Central memory CD4-positive, alpha-beta T cell (primary cell): ENCODE measurements around the gene SCCPDH.

Experiments
- DNase-seq: peaks from one replicate; pipeline ENCODE4 v3.0.0; 2022

SCCPDH gene

DNA sequence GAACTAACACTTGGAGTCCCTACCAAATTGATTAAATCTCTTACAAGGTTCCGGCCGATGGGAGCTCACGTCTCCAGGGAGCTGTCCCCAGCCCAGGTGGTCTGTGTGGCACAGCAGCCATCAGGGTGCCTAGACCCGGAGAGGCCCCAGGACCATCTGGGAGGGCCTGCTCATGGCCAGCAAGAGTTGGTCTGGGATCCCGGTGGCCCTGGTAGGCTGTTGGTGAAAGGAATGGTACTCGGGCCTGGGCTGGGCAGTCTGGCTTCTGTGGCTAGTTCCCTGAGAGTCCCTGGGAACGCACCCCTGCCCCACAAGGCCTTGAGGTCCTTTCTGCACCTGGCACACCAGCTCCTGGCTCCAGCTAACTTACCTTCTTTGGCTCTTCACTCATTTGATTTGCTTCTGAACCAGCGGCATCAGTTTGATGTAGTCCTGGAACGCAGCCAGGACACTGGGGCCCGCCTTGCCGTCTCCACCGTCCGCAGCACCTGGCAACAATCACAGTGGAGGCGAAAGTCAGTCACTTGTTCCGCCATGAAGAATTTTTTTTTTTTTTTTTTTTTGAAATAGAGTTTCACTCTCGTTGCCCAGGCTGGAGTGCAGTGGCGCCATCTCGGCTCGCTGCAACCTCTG is 62.5 kb downstream of the SCCPDH start:
- no peak for DNase-seq

DNA sequence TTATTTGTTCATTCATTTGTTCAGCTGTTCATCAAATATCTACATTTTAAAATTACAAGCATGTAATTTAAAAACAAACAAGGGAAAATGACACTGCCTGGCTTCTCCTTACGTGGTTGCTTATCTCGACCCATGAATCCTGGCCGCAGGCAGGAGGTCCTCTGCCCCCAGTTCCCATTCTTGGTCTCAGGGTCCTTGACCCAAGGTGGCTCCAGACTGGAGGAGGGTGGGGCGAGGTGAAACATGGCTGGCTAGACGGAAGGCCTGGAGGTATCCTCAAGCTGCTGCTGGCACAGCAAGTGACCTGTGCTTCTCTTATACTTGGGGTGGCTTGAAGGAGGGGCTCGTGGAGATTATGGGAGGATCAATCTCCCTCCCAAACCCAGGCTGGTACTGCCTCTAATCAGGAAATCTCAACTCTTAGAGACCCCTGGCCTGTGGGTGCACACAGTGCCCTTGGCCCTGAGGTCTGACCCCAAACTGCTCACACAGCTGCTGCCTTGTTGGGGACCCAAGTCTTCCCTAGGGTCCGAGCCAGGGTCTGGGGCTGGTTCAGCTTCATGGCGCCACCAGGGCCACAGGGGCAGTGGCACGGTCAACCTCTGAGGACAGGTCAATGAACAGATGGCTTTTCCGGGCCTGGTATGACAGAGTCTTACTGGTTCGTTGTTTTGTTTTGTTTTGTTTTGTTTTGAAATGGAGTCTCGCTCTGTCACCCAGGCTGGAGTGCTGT is 63.7 kb downstream of the SCCPDH start:
- no peak for DNase-seq

DNA sequence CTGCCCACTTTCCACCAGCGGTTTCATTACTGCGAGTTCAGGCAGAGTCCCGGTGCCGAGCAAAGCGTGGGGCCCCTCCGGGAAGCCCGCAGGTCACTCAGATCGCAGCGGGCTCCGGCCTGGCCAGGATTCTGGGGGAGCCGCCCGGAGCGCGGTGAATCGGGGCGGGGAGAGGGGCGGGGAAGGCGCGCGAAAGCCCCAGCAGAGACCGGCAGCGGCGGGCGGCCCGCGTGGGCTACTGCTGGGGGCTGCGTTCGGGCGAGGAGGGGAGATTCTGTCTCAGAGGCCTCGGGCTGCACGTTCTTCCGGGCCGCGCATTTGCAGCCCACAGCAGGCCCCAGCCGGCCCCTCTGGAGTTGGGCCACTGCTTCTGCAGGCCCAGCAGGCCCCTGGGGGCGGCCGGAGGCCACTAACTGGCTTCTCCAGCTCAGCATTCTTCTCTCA is 64.7 kb downstream of the SCCPDH start:
- DNase-seq, result no peak

DNA sequence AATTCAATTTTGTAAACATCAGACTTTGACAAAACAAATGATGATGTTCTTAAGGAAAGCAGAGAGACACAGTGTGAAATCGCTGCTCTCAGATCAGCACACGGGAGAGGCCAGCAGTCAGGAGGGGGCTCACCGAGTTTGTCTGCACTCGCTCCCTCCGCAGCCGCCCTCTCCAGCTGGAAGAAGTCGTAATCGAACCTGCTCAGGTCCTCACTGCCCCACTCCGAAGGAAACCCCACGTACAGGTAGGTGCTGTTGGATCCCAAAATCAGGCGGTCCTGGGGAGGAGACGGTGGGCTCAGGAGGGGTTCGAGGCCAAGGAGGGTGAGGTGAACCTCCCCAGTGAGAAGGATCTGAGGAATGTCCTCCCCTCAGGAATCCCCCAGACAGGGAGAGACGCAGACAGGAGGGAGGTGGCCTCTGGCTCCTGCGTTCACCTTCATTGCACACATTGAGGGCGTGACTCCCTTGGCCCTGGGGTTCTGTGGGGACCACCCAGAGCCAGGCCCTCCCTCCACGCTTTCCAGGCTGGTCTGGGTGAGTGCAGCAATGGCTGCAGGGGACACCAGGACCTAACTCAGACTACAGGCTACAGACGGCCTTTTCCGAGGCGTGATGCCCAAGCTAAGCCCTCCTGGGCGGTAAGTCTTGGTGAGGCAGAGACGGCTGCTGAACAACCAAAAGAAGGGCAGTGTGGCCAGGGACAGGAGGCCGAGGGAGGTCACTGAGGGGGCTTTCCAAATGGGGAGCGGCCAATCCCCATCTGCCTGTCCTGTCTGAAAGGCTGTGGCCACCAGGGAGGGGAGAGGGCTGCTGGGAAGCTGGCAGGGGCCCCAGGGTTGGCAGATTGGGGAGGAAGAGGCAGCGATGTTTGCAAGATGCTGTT is 65.5 kb downstream of the SCCPDH start:
- no peak for DNase-seq

DNA sequence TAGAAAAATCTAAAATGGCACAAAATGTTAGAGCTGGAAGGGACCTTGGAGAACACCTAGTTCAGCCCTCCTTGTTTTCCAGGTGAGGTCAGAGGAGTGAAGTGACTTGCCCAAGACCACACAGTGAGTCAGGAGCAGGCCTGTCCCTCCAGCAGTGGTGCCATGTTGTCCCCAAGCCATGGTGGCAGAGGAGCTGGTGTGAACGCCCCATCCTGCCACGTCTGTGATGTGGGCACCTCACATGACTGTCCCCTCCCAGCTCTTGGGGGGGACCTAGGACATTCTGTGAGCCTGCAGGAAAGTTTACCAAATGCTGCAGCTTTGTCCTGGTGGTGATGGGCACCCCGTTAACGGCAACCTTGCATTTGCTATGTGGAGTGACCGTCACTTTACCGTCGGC is 66.2 kb downstream of the SCCPDH start:
- DNase-seq, result no peak

DNA sequence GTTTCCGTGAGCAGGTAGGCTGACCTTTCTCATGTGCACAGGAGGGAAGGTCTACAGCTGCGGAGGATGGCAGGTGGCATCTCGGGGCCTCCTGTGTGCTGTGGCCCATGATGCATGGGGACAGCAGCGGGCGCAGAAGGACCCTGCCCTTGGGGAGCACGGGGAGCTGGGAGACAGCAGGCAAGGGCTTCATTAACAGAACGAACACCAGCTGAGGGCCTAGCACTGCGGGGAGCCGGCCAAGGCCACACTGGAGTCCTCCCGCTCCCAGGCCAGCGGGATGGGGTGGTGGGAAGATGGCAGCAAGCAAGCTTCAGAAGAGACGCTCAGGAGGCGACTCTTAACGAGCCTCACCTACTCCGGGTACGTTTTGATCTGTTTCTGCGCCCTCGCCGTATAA is 66.6 kb downstream of the SCCPDH start:
- no peak for DNase-seq

DNA sequence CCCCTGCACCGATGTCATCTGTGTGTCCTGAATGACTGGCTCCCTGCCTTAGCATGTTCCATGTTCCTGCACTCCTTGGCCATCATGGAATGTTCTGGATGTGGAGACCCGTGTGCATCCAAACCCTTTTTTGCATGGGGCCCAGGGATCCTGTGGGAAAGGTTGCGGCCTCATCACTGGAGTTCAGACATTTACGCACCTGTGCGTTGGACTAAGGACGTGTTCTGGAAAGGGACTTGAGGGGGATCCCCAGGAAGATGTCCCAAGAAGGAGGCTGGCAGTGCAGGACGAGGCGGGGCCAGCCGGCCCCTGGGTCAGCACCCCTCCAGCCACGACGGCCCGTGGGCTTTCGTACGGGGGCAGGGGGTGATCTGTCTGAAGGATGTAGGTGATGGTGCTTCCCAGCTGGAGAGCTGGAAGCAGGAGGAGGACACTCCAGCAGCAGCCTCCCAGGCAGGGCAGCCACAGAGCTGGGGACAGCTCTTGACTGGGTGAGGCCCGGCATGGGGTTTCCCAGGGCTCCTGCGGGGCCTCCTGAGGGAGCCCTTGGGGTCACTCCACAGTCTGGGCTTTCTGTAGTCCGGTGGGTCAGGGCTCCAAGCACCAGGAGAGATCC is 67.2 kb downstream of the SCCPDH start:
- DNase-seq, result no peak

DNA sequence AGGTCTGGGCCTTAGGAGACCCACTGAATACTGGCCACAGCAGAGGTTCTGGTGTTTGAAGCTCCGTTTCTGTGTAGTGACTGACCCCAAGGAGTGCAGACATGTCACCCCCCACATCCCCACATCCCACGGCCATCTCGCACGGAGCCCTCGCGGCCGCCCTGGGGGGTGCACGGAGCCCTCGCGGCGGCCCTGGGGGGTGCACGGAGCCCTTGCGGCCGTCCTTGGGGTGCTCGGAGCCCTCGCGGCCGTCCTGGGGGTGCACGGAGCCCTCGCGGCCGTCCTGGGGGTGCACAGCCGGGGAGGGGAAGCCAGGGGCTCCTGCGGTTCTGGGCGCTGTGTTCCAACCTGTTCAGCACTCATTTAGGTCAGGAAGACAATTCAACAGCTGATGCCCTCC is 68.4 kb downstream of the SCCPDH start:
- DNase-seq, result no peak

DNA sequence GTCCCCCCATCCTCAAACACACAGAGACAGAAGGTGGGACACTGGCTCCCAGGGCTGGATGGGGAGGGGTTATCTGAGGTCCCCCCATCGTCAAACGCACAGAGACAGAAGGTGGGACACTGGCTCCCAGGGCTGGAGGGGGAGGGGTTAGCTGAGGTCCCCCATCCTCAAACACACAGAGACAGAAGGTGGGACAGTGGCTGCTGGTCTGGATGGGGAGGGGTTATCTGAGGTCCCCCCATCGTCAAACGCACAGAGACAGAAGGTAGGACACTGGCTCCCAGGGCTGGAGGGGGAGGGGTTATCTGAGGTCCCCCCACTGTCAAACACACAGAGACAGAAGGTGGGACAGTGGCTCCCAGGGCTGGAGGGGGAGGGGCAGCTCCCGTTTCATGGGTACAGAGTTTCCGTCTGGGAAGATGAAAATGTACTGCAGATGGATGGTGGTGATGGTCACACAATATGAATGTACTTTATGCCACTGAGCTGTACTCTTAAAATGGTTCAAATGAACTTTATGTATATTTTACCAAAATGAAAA is 69.2 kb downstream of the SCCPDH start:
- DNase-seq, result no peak

DNA sequence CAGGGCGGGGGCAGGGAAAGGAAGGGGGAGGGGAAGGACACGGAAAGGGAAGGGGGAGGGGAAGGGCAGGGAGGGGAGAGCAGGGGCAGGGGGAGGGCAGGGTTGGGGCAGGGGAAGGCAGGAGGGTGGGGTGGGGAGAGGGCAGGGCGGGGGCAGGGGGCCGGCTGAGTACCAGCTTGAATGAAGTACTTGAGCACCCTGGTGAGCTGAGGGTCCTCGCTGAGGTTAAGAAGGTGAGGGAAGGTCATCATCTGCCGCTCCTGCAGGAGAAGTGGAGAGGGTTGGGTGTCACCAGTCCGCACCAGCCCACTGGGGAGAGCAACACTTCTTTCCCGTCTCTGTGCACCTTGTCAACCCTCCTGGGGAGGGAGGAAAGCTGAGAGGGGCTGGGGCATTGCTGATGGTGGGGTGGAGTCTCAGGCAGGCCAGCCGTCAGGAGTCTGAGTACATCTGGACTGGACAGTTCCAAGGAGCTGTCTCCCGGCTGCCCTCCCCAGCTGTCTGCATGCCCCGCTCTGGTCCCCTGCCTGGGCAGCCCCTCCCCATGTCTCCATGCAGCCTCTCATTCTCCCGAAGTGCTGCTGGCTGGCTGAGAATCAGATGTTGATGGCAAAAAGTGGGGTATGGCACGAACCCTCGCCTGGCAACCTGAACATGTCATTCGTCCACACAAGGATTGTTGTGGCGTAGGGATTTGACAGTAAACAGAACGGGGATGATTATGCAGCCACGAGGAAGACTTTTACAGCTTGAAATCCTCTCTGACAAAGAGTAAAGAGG is 70.0 kb downstream of the SCCPDH start:
- DNase-seq, result no peak

DNA sequence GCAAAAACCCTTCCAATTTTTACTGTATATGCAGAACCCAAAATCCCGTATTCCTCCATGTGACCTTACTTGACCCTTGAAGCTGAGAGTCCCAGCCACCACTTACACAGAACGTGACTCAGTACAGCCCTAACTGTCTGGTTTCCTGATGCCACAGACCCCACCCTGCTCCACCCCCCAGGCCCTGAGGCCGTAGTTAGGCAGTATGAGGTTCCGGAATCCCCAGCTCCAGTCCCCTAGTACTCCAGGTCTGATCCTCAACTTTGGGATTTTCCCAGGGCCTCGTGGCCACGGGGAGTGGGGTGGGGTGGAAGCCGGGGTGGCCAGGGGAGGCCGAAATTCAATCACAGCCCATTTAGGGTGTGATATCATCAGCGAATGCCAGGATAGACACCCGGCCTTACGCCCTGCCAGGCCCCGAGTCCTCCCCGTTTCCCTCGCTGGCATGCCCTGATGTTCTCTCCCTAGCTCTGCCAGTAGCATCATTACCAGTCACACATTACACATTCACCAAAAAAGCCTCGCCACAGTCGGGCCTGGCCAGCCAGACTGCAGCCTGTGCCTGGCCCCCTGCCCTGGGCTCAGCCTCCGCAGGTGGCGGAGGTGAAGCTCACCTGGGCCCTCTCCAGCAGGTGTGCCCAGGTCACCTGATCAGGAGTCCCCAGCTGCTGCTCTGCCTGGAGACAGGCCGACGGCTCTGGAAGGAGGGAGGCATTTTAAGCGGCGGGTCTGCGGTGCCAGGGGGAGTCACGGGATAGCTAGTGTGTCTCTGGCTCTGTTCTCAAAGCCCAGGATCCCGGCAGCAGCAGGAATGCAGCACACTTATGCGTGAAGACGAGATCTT is 70.8 kb downstream of the SCCPDH start:
- no peak for DNase-seq

DNA sequence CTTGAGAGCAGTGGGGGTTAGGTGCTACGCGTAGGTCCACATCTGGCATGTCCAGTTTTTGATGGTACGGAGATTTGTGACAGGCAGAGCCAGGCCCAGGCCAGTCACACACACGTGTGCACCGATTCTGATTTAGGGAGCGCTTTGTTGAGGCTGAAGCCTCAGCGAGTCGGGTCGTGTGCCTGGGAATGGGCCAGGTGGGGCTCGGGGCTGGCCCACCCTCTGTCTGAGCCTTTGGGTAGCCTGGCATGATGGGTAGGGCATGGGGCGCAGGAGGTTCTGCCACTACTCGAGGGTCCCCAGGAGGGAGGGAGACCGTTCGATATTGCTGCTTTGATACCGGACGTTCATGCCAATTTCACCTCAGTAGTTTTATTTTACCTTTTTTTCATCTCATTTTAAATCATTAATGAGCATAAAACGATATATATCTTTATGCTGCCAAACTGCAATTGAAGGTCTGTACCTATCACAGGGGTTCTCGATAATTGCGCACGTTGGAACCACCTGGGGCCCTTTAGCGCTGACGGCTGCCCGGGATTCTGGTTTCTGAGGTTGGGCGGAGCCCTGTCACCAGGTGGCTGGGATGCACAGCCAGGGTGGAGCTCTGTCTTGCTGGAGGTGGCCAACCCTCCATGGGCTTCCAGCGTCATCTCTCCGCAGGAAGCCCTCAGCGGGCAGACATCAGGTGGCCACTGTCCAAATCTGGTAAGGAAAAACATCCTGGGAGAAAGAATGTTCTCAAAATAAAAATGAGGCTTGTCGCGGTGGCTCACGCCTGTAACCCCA is 71.9 kb downstream of the SCCPDH start:
- no peak for DNase-seq

DNA sequence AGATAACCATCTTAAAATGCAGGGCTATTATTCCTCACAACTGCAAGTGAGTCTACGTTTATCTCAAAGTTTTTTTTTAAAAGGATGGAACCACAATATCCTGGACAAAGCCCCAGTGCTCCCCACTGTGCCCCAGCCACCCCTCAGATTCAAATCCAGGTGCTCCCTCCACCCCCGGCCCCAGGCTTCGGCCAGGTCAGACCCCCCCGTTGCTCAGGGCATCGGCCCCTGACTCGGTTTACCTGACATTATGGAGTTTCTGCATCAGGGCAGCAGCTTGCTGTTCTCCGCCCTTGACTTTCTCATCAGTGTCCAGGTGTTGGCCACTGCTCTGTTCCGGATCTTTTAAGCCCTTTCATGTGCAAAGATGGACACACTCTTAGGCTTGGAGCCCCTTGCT is 72.9 kb downstream of the SCCPDH start:
- no peak for DNase-seq

DNA sequence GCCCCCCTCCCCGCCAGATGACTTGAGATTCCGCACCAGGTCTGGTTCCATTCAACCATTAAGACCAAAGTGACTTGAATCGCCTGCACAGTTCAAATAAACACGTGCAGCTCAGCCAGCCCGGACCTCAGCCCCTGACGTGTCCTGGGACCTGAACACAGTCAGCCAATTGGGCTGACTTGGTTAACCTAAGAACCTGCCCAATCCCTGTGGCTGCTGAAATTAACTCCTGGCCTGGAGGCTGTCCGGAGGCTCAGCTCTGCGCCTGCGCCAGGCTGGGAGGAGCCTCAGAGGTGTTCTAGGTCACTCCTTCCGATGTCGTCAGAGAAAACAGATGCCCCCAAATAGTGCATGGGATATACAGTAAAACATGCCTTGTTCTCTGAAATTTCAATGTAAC is 73.4 kb downstream of the SCCPDH start:
- DNase-seq, result no peak

DNA sequence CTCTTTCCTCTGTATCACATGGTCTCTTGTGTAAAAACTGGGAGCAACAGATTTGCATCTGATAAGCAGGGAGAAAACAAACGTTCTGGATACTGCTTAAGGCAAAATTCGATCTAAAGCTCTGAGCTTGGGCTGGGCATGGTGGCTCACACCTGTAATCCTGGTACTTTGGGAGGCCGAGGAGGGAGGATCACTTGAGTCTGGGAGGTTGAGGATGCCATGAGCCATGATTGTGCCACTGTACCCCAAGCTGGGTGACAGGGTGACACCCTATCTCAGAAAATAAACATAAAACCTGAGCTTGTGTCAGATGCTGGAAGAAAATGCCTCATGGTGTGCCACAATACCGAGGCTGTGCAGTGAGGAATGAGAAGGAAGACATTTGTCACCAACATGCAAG is 73.9 kb downstream of the SCCPDH start:
- no peak for DNase-seq

DNA sequence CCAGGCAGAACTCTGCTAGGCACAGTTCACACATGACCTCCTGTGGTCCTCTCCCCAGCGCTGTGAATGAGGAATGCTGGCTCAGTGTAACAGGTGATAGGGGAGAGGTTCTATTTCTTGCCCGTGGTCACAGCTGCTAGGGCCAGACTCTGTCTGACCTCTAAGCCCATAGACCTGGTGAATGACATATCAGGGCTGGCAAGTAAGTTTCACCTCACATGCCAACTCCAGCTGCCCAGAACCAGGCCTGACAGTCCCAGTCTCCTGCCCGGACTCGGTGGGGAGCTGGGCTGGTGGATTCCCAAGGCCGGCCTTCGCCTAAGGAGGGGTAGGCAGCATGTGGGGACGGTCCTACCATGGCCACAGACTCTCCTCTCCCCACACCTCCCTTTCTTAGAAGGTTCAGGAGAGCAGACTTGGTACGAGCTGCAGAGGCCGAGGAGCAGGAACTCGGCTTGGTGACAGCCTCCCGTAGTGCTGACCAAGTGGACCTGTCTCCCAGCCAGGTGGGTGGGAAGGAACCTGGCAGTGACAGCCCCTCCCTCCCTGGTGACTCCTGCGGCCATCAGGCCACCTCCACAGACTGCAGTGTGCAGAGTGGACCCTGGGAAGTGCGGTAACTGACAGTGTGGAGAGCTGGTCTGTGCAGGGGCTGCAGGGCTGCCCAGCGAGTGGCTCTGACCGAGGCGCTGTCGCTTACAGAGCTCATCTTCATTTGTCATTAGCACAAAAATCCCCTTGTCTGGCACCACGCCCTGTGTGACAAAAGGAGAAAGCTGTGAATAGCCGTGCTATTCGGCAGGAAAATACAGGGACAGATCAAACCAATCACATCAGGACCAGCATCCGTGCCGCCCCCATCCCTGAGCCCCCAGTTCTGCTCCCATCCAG is 74.6 kb downstream of the SCCPDH start:
- no peak for DNase-seq

DNA sequence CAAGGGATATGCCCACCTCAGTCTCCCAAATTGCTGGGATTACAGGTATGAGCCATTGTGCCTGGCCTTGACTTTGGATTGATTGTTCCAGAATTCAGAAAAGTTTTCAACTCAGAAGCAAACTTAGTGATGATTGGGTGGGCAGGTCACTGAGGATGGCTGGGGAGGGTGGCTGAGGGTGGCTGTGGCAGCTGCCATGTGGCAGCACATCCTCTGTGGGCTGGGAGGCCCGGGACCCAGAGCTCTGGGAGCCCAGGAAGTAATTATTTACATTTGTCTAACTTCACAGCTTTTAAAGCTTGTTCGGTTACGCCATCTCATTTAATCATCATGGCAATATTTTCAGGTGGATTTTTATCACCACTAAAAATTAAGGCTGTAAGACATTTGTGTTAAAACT is 76.1 kb downstream of the SCCPDH start:
- no peak for DNase-seq

DNA sequence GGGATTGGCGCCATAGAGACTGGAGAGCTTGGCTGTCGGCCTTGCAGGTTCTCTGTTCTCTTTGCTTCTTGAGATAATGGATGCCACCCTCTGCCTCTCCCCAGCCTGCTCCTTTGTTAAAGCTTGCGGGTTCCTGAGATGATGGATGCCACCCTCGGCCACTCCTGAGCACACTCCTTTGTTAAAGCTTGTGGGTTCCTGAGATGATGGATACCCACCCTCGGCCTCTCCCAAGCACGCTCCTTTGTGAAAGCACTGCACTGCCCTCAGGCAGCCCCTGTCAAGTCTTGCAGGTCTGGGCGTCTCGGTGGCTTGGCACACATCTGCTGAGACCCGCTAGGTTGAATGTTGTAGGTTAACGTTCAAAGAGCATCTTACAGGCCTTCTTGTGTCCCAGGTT is 76.5 kb downstream of the SCCPDH start:
- no peak for DNase-seq
